Natural killer cell (primary cell): ENCODE data around the gene RSPH1. TPM values are rescaled to one million over a fixed set of nuclear protein-coding genes. Genes with fewer than 3 reads are reported as not detected.

Source experiments
- ATAC-seq, 3 donors: fragments of 150-1000 bp in 2 of 3; fragments of 200-7000 bp in 1 of 3; cut with Tn5 transposase; 1 replicate in 1 of 3; 2 replicates in 2 of 3; pipeline ENCODE4 v1.10.0; 2021; ENCODE audit warnings: mild to moderate bottlenecking in 2 of 3, moderate library complexity in 2 of 3
- DNase-seq, 2 donors: peaks; one replicate each; pipeline versions ENCODE4 v3.0.0 to v3.0.0-alpha.2; 2013 to 2021; ENCODE audit warnings: mixed read lengths in 1 of 2
- H3K27ac ChIP-seq: one replicate; pipeline ENCODE4 v1.5.1; 2013; ENCODE audit warnings: mild to moderate bottlenecking, low read length
- H3K27me3 ChIP-seq: one replicate; pipeline ENCODE4 v1.6.1; 2013; ENCODE audit warnings: low read length; ENCODE audit not compliant: control insufficient read depth, insufficient read depth
- H3K36me3 ChIP-seq: one replicate; pipeline ENCODE4 v1.6.1; 2013; ENCODE audit warnings: low read length; ENCODE audit not compliant: control insufficient read depth, insufficient read depth
- H3K4me1 ChIP-seq: one replicate; pipeline ENCODE4 v1.6.1; 2013; ENCODE audit warnings: low read length; ENCODE audit not compliant: control insufficient read depth, insufficient read depth
- H3K4me3 ChIP-seq: one replicate; pipeline ENCODE4 v1.5.1; 2013; ENCODE audit warnings: low read length
- H3K9me3 ChIP-seq: one replicate; pipeline ENCODE4 v1.6.1; 2013; ENCODE audit warnings: low read length; ENCODE audit not compliant: control insufficient read depth, insufficient read depth
- H3K27ac Mint-ChIP-seq, 2 donors: one replicate each; pipeline ENCODE4 v1.8.0; 2022; ENCODE audit warnings: mild to moderate bottlenecking in 2 of 2, mixed read lengths in 2 of 2, moderate library complexity in 1 of 2
- H3K27me3 Mint-ChIP-seq, 2 donors: one replicate each; pipeline ENCODE4 v1.8.0; 2022; ENCODE audit warnings: low read depth in 2 of 2, mixed read lengths in 2 of 2
- H3K36me3 Mint-ChIP-seq: one replicate; pipeline ENCODE4 v1.8.0; 2022; ENCODE audit warnings: mixed read lengths
- H3K4me1 Mint-ChIP-seq, 2 donors: one replicate each; pipeline ENCODE4 v1.8.0; 2022; ENCODE audit warnings: mixed read lengths in 2 of 2
- H3K4me3 Mint-ChIP-seq: one replicate; pipeline ENCODE4 v1.8.0; 2022; ENCODE audit warnings: mild to moderate bottlenecking, moderate library complexity, mixed read lengths
- H3K9me3 Mint-ChIP-seq, 2 donors: one replicate each; pipeline ENCODE4 v1.8.0; 2022; ENCODE audit warnings: mixed read lengths in 2 of 2
- CTCF ChIP-seq: fragments of 200-600 bp; IDR thresholded peaks from one replicate; pipeline ENCODE4 v1.8.0; 2022; ENCODE audit warnings: antibody characterized with exemption
- WGBS: methylation state at CpG from one replicate; pipeline ENCODE4 v1.1.7; 2013; ENCODE audit warnings: missing lambda C conversion rate; ENCODE audit not compliant: insufficient coverage; 5-methylcytosine and 5-hydroxymethylcytosine counted together
- intact Hi-C: fragments of 100-400 bp; cut with micrococcal nuclease; formaldehyde crosslinking; loops from one replicate; pipeline ENCODE4 v1.14.2; 2022
- total RNA-seq, 4 donors: library from RNA; stranded (reverse); fragments of 120-200 nt in 1 of 4; gene quantifications; one replicate each; pipeline versions ENCODE4 v1.2.3 to v1.2.4, GENCODE V29; 2013 to 2022

The RSPH1 gene
- total RNA-seq, 3 donors from 2014 or later (not counting 1 experiment from before 2014, with no cell fraction given): 0.16 TPM; not detected in 2

GRCh38 chr21:42473498-42474042, 22.5 kb downstream of the RSPH1 start:
- Mint-ChIP-seq H3K4me3 (no peak overlapping the region), H3K36me3 (no peaks in the 10 kb centered on the region), H3K9me3 (no peaks in the 10 kb centered on the region), H3K27ac (no peak overlapping the region), H3K27me3 (peaks cover 12 to 15% of the 10 kb centered on the region in 2 donors), H3K4me1 (no peaks in the 10 kb centered on the region)
- no peak for DNase-seq
- Histone ChIP-seq H3K27me3 (no peaks in the 10 kb centered on the region), H3K27ac (no peak overlapping the region), H3K4me1 (no peaks in the 10 kb centered on the region), H3K4me3 (no peak overlapping the region), H3K9me3 (no peaks in the 10 kb centered on the region), H3K36me3 (no peaks in the 10 kb centered on the region)
- no peak for TF ChIP-seq CTCF
- 90% methylated on average over 8 of the region's 9 CpGs for WGBS
- intact Hi-C loops: no loop called here
- no peak for ATAC-seq

- no peak for TF ChIP-seq CTCF
- peaks cover 12 to 26% of the 10 kb centered on the region in 2 donors for H3K27me3 Mint-ChIP-seq
- intact Hi-C loops: no loop called here
- Histone ChIP-seq H3K27ac (no peak overlapping the region), H3K9me3 (no peaks in the 10 kb centered on the region), H3K4me3 (no peak overlapping the region), H3K27me3 (no peaks in the 10 kb centered on the region), H3K36me3 (no peaks in the 10 kb centered on the region), H3K4me1 (peaks cover under 1% of the 10 kb centered on the region)
- peaks cover 3% of the 10 kb centered on the region in 2 donors for H3K4me1 Mint-ChIP-seq
- no peak for ATAC-seq
- H3K9me3 Mint-ChIP-seq: no peaks in the 10 kb centered on the region
- no peaks in the 10 kb centered on the region for H3K36me3 Mint-ChIP-seq
- WGBS: 92% methylated on average over 7 of the region's 7 CpGs
- no peak overlapping the region for H3K4me3 Mint-ChIP-seq
- DNase-seq: no peak
- H3K27ac Mint-ChIP-seq: no peak overlapping the region
These were observed 23.5 kb downstream of the RSPH1 start for GRCh38 chr21:42472521-42472920.

- intact Hi-C loops: no loop called here
- no peak for DNase-seq
- H3K27me3 Mint-ChIP-seq: peaks cover 15 to 33% of the 10 kb centered on the region in 2 donors
These were observed 24.2 kb downstream of the RSPH1 start for GRCh38 chr21:42471716-42472330.

More at GRCh38 chr21:42471716-42472330, 24.2 kb downstream of the RSPH1 start:
- Mint-ChIP-seq H3K36me3 (no peaks in the 10 kb centered on the region), H3K4me3 (no peak overlapping the region), H3K4me1 (peaks cover 10% of the 10 kb centered on the region in 2 donors), H3K9me3 (no peaks in the 10 kb centered on the region), H3K27ac (no peak overlapping the region)
- Histone ChIP-seq H3K9me3 (no peaks in the 10 kb centered on the region), H3K4me1 (peaks cover 8% of the 10 kb centered on the region), H3K27me3 (no peaks in the 10 kb centered on the region), H3K27ac (no peak overlapping the region), H3K4me3 (no peak overlapping the region), H3K36me3 (no peaks in the 10 kb centered on the region)
- 90% methylated on average over 13 of the region's 13 CpGs for WGBS
- no peak for TF ChIP-seq CTCF
- no peak for ATAC-seq
